WTC11 (cell line): ENCODE measurements around the gene PPP1CB. TPM values are rescaled to one million over a fixed set of nuclear protein-coding genes. Genes with fewer than 3 reads are reported as not detected.

Source experiments
- ATAC-seq: fragments of 200-7000 bp; cut with Tn5 transposase; 2 replicates; pipeline ENCODE4 v1.10.0; 2021; ENCODE audit warnings: mild to moderate bottlenecking, moderate library complexity
- CTCF ChIA-PET: fragments of 300-600 bp; sonication (Branson Sonifier 250); formaldehyde crosslinking; loops from one replicate; lab custom pipeline; 2021; ENCODE audit warnings: antibody characterized with exemption; lab: Charles Lee
- POLR2A ChIA-PET: fragments of 350-600 bp; sonication (Branson Sonifier 250); formaldehyde crosslinking; loops from one replicate; lab custom pipeline; 2021; ENCODE audit warnings: antibody characterized with exemption; lab: Charles Lee
- DNase-seq: peaks from one replicate; pipeline ENCODE4 v3.0.0; 2021; ENCODE audit warnings: low spot score
- H3K27ac Mint-ChIP-seq: 2 replicates; pipeline ENCODE4 v1.8.0; 2021; ENCODE audit warnings: mixed read lengths
- H3K27me3 Mint-ChIP-seq: 2 replicates; pipeline ENCODE4 v1.8.0; 2021; ENCODE audit warnings: low read depth, mild to moderate bottlenecking, moderate library complexity, mixed read lengths
- H3K36me3 Mint-ChIP-seq: 2 replicates; pipeline ENCODE4 v1.8.0; 2021; ENCODE audit warnings: mixed read lengths
- H3K4me1 Mint-ChIP-seq: 2 replicates; pipeline ENCODE4 v1.8.0; 2022; ENCODE audit warnings: mixed read lengths
- H3K4me3 Mint-ChIP-seq: 2 replicates; pipeline ENCODE4 v1.8.0; 2021; ENCODE audit warnings: mild to moderate bottlenecking, moderate library complexity, mixed read lengths
- H3K9me3 Mint-ChIP-seq: 2 replicates; pipeline ENCODE4 v1.8.0; 2021; ENCODE audit warnings: mixed read lengths
- CREM ChIP-seq: sonication (generic); formaldehyde crosslinking; IDR thresholded peaks from 2 replicates; pipeline ENCODE4 v1.8.1; 2022; ENCODE audit warnings: mild to moderate bottlenecking, missing genetic modification reagents, moderate library complexity
- EMX1 ChIP-seq: fragments of 250-450 bp; sonication (Bioruptor Pico); IDR thresholded peaks from 2 replicates; pipeline ENCODE4 v1.8.0; 2021; ENCODE audit warnings: mild to moderate bottlenecking
- FOXJ3 ChIP-seq: sonication (generic); formaldehyde crosslinking; IDR thresholded peaks from 2 replicates; pipeline ENCODE4 v1.9.0; 2021; ENCODE audit warnings: missing genetic modification reagents, mild to moderate bottlenecking, borderline replicate concordance
- FOXK1 ChIP-seq: sonication (generic); formaldehyde crosslinking; IDR thresholded peaks from 2 replicates; pipeline ENCODE4 v1.8.0; 2022; ENCODE audit warnings: mild to moderate bottlenecking, moderate library complexity, missing genetic modification reagents
- GTF2I ChIP-seq: fragments of 250-450 bp; sonication (Bioruptor Pico); conservative IDR thresholded peaks from 2 replicates; pipeline ENCODE4 v1.4.0; 2021; ENCODE audit warnings: mild to moderate bottlenecking
- HMGXB4 ChIP-seq: sonication (generic); formaldehyde crosslinking; IDR thresholded peaks from 2 replicates; pipeline ENCODE4 v1.8.1; 2023; ENCODE audit warnings: mild to moderate bottlenecking, moderate library complexity, missing genetic modification reagents
- KAT7 ChIP-seq: sonication (generic); formaldehyde crosslinking; IDR thresholded peaks from 2 replicates; pipeline ENCODE4 v1.8.1; 2023; ENCODE audit warnings: missing genetic modification reagents, mild to moderate bottlenecking, borderline replicate concordance
- NFATC4 ChIP-seq: fragments of 250-450 bp; sonication (Bioruptor Pico); IDR thresholded peaks from 2 replicates; pipeline ENCODE4 v1.9.0; 2021; ENCODE audit warnings: mild to moderate bottlenecking
- NFYB ChIP-seq: sonication (generic); formaldehyde crosslinking; conservative IDR thresholded peaks from 2 replicates; pipeline ENCODE4 v1.8.0; 2022; ENCODE audit warnings: low read depth, missing genetic modification reagents
- RELA ChIP-seq: sonication (generic); formaldehyde crosslinking; IDR thresholded peaks from 2 replicates; pipeline ENCODE4 v1.8.1; 2022; ENCODE audit warnings: missing genetic modification reagents, mild to moderate bottlenecking, borderline replicate concordance
- SMAD4 ChIP-seq: sonication (generic); formaldehyde crosslinking; IDR thresholded peaks from 2 replicates; pipeline ENCODE4 v1.8.0; 2022; ENCODE audit warnings: mild to moderate bottlenecking, missing genetic modification reagents
- SP1 ChIP-seq: sonication (generic); formaldehyde crosslinking; conservative IDR thresholded peaks from 2 replicates; pipeline ENCODE4 v1.8.1; 2022; ENCODE audit warnings: missing genetic modification reagents
- STAT6 ChIP-seq: sonication (generic); formaldehyde crosslinking; conservative IDR thresholded peaks from 2 replicates; pipeline ENCODE4 v1.8.1; 2023; ENCODE audit warnings: mild to moderate bottlenecking, low read depth, missing genetic modification reagents, moderate library complexity
- TEAD1 ChIP-seq: sonication (generic); formaldehyde crosslinking; IDR thresholded peaks from 2 replicates; pipeline ENCODE4 v1.8.0; 2022; ENCODE audit warnings: mild to moderate bottlenecking, missing genetic modification reagents
- TEAD4 ChIP-seq: sonication (generic); formaldehyde crosslinking; IDR thresholded peaks from 2 replicates; pipeline ENCODE4 v1.8.0; 2022; ENCODE audit warnings: mild to moderate bottlenecking, missing genetic modification reagents
- TP53 ChIP-seq: sonication (generic); formaldehyde crosslinking; IDR thresholded peaks from 2 replicates; pipeline ENCODE4 v1.8.1; 2023; ENCODE audit warnings: mild to moderate bottlenecking, missing genetic modification reagents
- ZNF263 ChIP-seq: sonication (generic); formaldehyde crosslinking; IDR thresholded peaks from 2 replicates; pipeline ENCODE4 v1.8.1; 2022; ENCODE audit warnings: low read depth, mild to moderate bottlenecking, moderate library complexity, missing genetic modification reagents
- ZNF317 ChIP-seq: sonication (generic); formaldehyde crosslinking; IDR thresholded peaks from 2 replicates; pipeline ENCODE4 v1.8.1; 2023; ENCODE audit warnings: low read depth, mild to moderate bottlenecking, moderate library complexity, missing genetic modification reagents, borderline replicate concordance
- ZNF396 ChIP-seq: fragments of 250-450 bp; sonication (Bioruptor Pico); IDR thresholded peaks from 2 replicates; pipeline ENCODE4 v1.8.0; 2021; ENCODE audit warnings: mild to moderate bottlenecking, moderate library complexity, borderline replicate concordance
- ZNF423 ChIP-seq: fragments of 250-450 bp; sonication (Bioruptor Pico); IDR thresholded peaks from 2 replicates; pipeline ENCODE4 v2.1.2; 2022; ENCODE audit warnings: mild to moderate bottlenecking, moderate library complexity
- total RNA-seq: library from RNA; stranded (reverse); gene quantifications from 3 replicates; pipeline ENCODE4 v1.2.3, GENCODE V29; 2021
- TF ChIP-seq, protein P1 (sequence below): sonication (generic); formaldehyde crosslinking; IDR thresholded peaks from 2 replicates; pipeline ENCODE4 v1.8.1; 2022; ENCODE audit warnings: missing genetic modification reagents, borderline replicate concordance
- TF ChIP-seq, protein P2 (sequence below): fragments of 250-450 bp; sonication (Bioruptor Pico); IDR thresholded peaks from 2 replicates; pipeline ENCODE4 v1.9.0; 2021; ENCODE audit warnings: mild to moderate bottlenecking
- TF ChIP-seq, protein P3 (sequence below): sonication (generic); formaldehyde crosslinking; IDR thresholded peaks from 2 replicates; pipeline ENCODE4 v1.8.0; 2023; ENCODE audit warnings: missing genetic modification reagents
- TF ChIP-seq, protein P4 (sequence below): sonication (generic); formaldehyde crosslinking; IDR thresholded peaks from 2 replicates; pipeline ENCODE4 v1.8.0; 2023; ENCODE audit warnings: mild to moderate bottlenecking, missing genetic modification reagents
- TF ChIP-seq, protein P5 (sequence below): sonication (generic); formaldehyde crosslinking; IDR thresholded peaks from 2 replicates; pipeline ENCODE4 v1.8.1; 2023; ENCODE audit warnings: mild to moderate bottlenecking, missing genetic modification reagents

Gene PPP1CB
- total RNA-seq, 1 experiment from 2014 or later = 133 TPM

DNA sequence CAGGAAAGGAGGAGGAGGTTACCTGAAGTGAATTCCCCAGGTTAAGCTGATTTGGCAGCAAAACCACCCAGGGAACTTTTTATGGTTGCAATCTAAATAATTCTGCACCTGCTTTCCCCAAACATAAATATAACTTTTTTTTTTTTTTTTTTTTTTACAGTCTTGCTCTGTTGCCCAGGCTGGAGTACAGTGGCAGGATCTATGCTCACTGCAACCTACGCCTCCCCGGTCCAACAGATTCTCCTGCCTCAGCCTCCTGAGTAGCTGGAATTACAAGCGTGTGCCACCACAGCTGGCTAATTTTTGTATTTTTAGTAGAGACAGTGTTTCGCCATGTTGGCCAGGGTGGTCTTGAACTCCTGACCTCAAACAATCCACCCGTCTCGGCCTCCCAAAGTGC lies 16.1 kb upstream of the PPP1CB start:
- Mint-ChIP-seq H3K27ac (no peak overlapping the region), H3K36me3 (peaks cover 20% of the 10 kb centered on the region), H3K4me1 (no peaks in the 10 kb centered on the region), H3K4me3 (no peak overlapping the region), H3K9me3 (peaks cover 27% of the 10 kb centered on the region), H3K27me3 (0 out of 2 replicates have a peak, but pooled peaks cover 3% of the 10 kb centered on the region)
- DNase-seq = no peak
- ATAC-seq = no peak
- ChIA-PET CTCF (no interaction called here), POLR2A (interaction anchor here (0.6 kb wide), 1 partner anchor 38 kb away, joined by 3 read pairs; no protein-coding TSS in a partner anchor)
- TF ChIP-seq, protein P1, sequence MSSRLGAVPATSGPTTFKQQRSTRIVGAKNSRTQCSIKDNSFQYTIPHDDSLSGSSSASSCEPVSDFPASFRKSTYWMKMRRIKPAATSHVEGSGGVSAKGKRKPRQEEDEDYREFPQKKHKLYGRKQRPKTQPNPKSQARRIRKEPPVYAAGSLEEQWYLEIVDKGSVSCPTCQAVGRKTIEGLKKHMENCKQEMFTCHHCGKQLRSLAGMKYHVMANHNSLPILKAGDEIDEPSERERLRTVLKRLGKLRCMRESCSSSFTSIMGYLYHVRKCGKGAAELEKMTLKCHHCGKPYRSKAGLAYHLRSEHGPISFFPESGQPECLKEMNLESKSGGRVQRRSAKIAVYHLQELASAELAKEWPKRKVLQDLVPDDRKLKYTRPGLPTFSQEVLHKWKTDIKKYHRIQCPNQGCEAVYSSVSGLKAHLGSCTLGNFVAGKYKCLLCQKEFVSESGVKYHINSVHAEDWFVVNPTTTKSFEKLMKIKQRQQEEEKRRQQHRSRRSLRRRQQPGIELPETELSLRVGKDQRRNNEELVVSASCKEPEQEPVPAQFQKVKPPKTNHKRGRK (CRISPR knock-in tag) = no peak
- TF ChIP-seq, protein P2, sequence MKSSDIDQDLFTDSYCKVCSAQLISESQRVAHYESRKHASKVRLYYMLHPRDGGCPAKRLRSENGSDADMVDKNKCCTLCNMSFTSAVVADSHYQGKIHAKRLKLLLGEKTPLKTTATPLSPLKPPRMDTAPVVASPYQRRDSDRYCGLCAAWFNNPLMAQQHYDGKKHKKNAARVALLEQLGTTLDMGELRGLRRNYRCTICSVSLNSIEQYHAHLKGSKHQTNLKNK (CRISPR knock-in tag) = no peak
- TF ChIP-seq, protein P3, sequence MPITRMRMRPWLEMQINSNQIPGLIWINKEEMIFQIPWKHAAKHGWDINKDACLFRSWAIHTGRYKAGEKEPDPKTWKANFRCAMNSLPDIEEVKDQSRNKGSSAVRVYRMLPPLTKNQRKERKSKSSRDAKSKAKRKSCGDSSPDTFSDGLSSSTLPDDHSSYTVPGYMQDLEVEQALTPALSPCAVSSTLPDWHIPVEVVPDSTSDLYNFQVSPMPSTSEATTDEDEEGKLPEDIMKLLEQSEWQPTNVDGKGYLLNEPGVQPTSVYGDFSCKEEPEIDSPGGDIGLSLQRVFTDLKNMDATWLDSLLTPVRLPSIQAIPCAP (CRISPR knock-in tag) = no peak
- TF ChIP-seq, protein P4, sequence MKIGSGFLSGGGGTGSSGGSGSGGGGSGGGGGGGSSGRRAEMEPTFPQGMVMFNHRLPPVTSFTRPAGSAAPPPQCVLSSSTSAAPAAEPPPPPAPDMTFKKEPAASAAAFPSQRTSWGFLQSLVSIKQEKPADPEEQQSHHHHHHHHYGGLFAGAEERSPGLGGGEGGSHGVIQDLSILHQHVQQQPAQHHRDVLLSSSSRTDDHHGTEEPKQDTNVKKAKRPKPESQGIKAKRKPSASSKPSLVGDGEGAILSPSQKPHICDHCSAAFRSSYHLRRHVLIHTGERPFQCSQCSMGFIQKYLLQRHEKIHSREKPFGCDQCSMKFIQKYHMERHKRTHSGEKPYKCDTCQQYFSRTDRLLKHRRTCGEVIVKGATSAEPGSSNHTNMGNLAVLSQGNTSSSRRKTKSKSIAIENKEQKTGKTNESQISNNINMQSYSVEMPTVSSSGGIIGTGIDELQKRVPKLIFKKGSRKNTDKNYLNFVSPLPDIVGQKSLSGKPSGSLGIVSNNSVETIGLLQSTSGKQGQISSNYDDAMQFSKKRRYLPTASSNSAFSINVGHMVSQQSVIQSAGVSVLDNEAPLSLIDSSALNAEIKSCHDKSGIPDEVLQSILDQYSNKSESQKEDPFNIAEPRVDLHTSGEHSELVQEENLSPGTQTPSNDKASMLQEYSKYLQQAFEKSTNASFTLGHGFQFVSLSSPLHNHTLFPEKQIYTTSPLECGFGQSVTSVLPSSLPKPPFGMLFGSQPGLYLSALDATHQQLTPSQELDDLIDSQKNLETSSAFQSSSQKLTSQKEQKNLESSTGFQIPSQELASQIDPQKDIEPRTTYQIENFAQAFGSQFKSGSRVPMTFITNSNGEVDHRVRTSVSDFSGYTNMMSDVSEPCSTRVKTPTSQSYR = no peak
- TF ChIP-seq ZNF263 = no peak
- TF ChIP-seq RELA (CRISPR knock-in tag) = no peak
- no peak for TF ChIP-seq EMX1
- no peak for TF ChIP-seq ZNF423 (CRISPR knock-in tag)
- no peak for TF ChIP-seq FOXK1
- TF ChIP-seq KAT7 (CRISPR knock-in tag) = no peak
- TF ChIP-seq GTF2I (CRISPR knock-in tag) = no peak
- TF ChIP-seq, protein P5, sequence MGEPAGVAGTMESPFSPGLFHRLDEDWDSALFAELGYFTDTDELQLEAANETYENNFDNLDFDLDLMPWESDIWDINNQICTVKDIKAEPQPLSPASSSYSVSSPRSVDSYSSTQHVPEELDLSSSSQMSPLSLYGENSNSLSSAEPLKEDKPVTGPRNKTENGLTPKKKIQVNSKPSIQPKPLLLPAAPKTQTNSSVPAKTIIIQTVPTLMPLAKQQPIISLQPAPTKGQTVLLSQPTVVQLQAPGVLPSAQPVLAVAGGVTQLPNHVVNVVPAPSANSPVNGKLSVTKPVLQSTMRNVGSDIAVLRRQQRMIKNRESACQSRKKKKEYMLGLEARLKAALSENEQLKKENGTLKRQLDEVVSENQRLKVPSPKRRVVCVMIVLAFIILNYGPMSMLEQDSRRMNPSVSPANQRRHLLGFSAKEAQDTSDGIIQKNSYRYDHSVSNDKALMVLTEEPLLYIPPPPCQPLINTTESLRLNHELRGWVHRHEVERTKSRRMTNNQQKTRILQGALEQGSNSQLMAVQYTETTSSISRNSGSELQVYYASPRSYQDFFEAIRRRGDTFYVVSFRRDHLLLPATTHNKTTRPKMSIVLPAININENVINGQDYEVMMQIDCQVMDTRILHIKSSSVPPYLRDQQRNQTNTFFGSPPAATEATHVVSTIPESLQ = no peak
- TF ChIP-seq SMAD4 (CRISPR knock-in tag) = no peak
- no peak for TF ChIP-seq SP1 (CRISPR knock-in tag)

- no peak for DNase-seq
- H3K36me3 Mint-ChIP-seq = peaks cover 20% of the 10 kb centered on the region
- H3K9me3 Mint-ChIP-seq = peaks cover 30% of the 10 kb centered on the region
- POLR2A ChIA-PET = no interaction called here
- no peak for ATAC-seq
- no peak overlapping the region for H3K4me3 Mint-ChIP-seq
- no peak overlapping the region for H3K27ac Mint-ChIP-seq
- TF ChIP-seq FOXJ3 (CRISPR knock-in tag) = no peak
- no peak for TF ChIP-seq CREM
- TF ChIP-seq NFYB (CRISPR knock-in tag) = no peak
- TF ChIP-seq NFATC4 (CRISPR knock-in tag) = no peak
- no peak for TF ChIP-seq TEAD4 (CRISPR knock-in tag)
- TF ChIP-seq FOXK1 = no peak
- no peak for TF ChIP-seq ZNF396 (CRISPR knock-in tag)
- no peak for TF ChIP-seq ZNF317 (CRISPR knock-in tag)
- TF ChIP-seq TP53 (CRISPR knock-in tag) = no peak
- TF ChIP-seq TEAD1 = no peak
- TF ChIP-seq HMGXB4 (CRISPR knock-in tag) = no peak
- no peak for TF ChIP-seq STAT6
- TF ChIP-seq RELA (CRISPR knock-in tag) = no peak
- TF ChIP-seq, all 79 proteins: peak for 0
- peaks cover 3% of the 10 kb centered on the region; the same call in 1 of the 2 replicates for H3K27me3 Mint-ChIP-seq
- CTCF ChIA-PET = no interaction called here
- no peaks in the 10 kb centered on the region for H3K4me1 Mint-ChIP-seq
These were observed 15.6 kb upstream of the PPP1CB start for GRCh38 chr2:28736034-28736433.
